Head of caudate nucleus (tissue), 42 donors: ENCODE data around the gene WDR90.

Experiments used
- DNase-seq, 42 donors: peaks; one replicate each; pipeline versions ENCODE4 v3.0.0 to v3.0.0-alpha.2; 2020 to 2021; ENCODE audit warnings: mixed read lengths in 7 of 42
- intact Hi-C: fragments of 100-400 bp; cut with DNase I; formaldehyde crosslinking; loops from one replicate; pipeline ENCODE4 v1.15.0; 2022

Gene WDR90

GRCh38 chr16:635573-636205 lies 13.5 kb upstream of the WDR90 start:
- intact Hi-C loops, result no loop called here
- DNase-seq, result no peak

GRCh38 chr16:636206-637080 lies 12.7 kb upstream of the WDR90 start, which contains the start of gene METTL26:
METTL26 (minus strand) TSS chr16:636305; CDS start chr16:636290, 15 bp downstream.
- intact Hi-C loops, result no loop called here
- peak; percentile 93 to 100 (median 97) for DNase-seq

- peak; percentile 74 to 99 (median 94) for DNase-seq
- intact Hi-C loops, result no loop called here
Observed at GRCh38 chr16:637081-638018, 11.8 kb upstream of the WDR90 start.

GRCh38 chr16:638034-638543 lies 11.1 kb upstream of the WDR90 start:
- intact Hi-C loops, result no loop called here
- DNase-seq, result no peak

- DNase-seq, result no peak
- intact Hi-C loops, result no loop called here
Observed at GRCh38 chr16:638836-639235, 10.3 kb upstream of the WDR90 start.

GRCh38 chr16:640614-641013 lies 8.6 kb upstream of the WDR90 start:
- no peak for DNase-seq
- intact Hi-C loops, result no loop called here

- intact Hi-C loops, result no loop called here
- peak; percentile 35 to 91 (median 82) for DNase-seq
Observed at GRCh38 chr16:641326-642188, 7.6 kb upstream of the WDR90 start, which contains the start of gene MCRIP2. MCRIP2 (plus strand) TSS chr16:641828; CDS start chr16:641992, 164 bp downstream.

- intact Hi-C loops, result no loop called here
- DNase-seq, result peak in 28 of 42 donors; percentile 27 to 78 (median 54)
Observed at GRCh38 chr16:642189-643049, 6.7 kb upstream of the WDR90 start.

GRCh38 chr16:643050-643368 lies 6.2 kb upstream of the WDR90 start:
- no peak for DNase-seq
- intact Hi-C loops, result no loop called here

- no peak for DNase-seq
- intact Hi-C loops, result no loop called here
Observed at GRCh38 chr16:644556-644955, 4.6 kb upstream of the WDR90 start.

GRCh38 chr16:645852-646678 lies 3.1 kb upstream of the WDR90 start:
- no peak for DNase-seq
- intact Hi-C loops, result no loop called here

- no peak for DNase-seq
- intact Hi-C loops, result no loop called here
Observed at GRCh38 chr16:646679-647172, 2.4 kb upstream of the WDR90 start.

- intact Hi-C loops, result no loop called here
- DNase-seq, result no peak
Observed at GRCh38 chr16:647173-647902, 1.8 kb upstream of the WDR90 start.

- DNase-seq, result peak in 9 of 42 donors; percentile 33 to 66 (median 40)
- intact Hi-C loops, result no loop called here
Observed at GRCh38 chr16:648071-648780, 939 bp upstream of the WDR90 start.

GRCh38 chr16:649631-650030 lies 466 bp downstream of the WDR90 start:
- DNase-seq, result no peak
- intact Hi-C loops, result no loop called here
